T47D (cell line): ENCODE results near the gene SLC9A9.

Source experiments
- DNase-seq, 2 experiments: peaks; one replicate each; pipeline versions ENCODE4 v3.0.0 to v3.0.0-alpha.2; 2011 to 2012; ENCODE audit warnings: low read depth in 1 of 2, low spot score in 1 of 2
- JUND ChIP-seq: IDR thresholded peaks from 2 replicates; pipeline ENCODE4 v1.6.1; 2012; ENCODE audit warnings: low read depth
- in situ Hi-C: cut with HindIII; loops from 2 replicates; pipeline ENCODE4 v1.10.0; 2016; ENCODE audit warnings: low sequenced_read_pairs, low pct_unique_long_range_greater_than_20kb

Gene SLC9A9

DNA sequence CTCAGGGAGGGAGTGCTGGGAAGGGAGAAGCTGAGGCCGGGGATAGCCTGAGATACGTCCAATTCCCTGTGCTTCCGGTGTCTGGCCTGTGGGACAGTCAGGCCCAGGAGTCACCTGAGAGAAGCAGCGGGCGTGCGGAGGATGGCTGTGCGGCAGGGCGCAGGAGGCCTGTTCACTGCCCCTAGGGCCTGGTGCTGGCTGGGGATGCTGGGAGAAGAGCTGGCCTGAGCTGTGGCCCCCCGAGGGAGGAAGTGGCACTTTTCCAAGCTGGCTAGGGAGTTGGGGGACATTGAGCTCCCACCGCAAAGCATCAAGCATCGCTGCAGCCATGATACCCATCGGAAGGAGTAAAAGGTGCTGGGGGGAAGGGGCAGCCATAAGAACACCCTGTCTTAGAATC, 619.9 kb downstream of the SLC9A9 start:
- in situ Hi-C loops, result no loop called here

DNA sequence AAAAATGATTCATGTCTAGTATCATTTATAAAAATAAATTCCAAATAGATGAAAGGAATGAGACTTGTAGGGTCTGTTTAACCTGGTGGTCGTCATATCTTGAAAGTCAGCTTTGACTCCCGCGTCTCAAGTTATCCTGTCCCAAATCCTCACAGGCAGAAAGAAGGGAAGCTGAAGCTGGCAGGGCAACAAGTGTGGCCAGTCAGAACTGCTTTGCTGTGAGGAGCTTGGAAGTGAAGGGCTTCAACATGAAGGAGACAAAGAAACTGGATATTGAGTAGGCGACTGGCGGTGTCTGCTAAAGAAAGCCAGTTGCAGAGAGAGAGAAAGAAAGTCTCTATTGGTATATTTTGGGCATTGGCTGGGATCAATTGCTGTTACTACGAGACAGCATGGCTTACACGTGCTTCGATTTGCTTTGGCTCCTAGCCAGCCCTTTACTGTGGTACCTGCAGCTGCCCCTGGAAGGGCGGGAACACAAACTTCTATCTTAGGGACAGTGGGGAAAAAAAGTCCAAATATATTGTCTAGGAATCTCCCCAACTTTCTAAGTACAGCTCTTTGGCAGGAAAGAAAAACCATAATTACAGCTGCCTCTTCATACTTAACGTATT, 621.5 kb downstream of the SLC9A9 start:
- in situ Hi-C loops, result no loop called here
- no peak for DNase-seq

More for the DNA sequence above, 619.9 kb downstream of the SLC9A9 start:
- no peak for TF ChIP-seq JUND
- no peak for DNase-seq

DNA sequence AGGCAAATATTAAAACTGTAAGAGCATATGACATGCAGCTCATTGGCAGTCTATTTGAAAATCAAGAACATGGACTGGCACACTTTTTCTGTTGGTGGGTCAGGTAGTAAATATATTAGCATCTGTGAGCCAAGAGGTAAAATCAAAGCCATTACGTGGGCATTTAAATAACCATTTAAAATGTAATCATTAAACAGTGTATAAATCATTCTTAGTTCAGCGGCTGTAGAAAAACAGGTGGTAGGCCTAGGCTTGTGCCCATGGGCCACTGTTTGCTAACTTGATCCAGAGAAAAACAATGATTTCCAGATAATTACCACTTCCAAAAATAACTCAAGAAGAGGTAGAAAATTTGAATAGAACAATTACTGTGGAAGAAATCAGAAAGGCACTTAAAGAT, 623.6 kb downstream of the SLC9A9 start:
- in situ Hi-C loops, result no loop called here
- no peak for DNase-seq
- TF ChIP-seq JUND, result no peak

More for the DNA sequence above, 621.5 kb downstream of the SLC9A9 start:
- TF ChIP-seq JUND, result no peak

- in situ Hi-C loops, result no loop called here
- TF ChIP-seq JUND, result no peak
- DNase-seq, result no peak
Observed at GRCh38 chr3:143222981-143223380, 625.3 kb downstream of the SLC9A9 start.

- in situ Hi-C loops, result no loop called here
- no peak for DNase-seq
- no peak for TF ChIP-seq JUND
Observed at GRCh38 chr3:143222505-143222904, 625.8 kb downstream of the SLC9A9 start.

DNA sequence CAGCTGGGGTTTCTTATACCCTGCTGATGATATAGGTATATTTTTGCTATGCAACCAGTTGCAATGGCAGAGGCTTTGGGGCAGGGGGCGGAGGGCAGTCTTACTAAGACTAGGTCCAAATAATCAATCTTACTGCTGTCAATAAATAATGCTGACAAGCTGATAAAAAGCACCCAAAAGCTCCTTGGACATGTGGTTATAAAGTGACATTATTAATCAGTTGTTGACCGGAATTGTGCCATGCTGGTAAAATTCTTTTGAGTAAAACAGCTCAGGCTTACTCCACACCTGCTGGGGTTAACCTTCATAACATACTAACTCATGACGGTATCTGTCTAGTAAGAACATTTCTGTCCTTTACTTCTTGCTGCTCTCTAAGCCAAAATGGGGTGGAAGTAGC, 626.8 kb downstream of the SLC9A9 start:
- DNase-seq, result no peak
- no peak for TF ChIP-seq JUND
- in situ Hi-C loops, result no loop called here

GRCh38 chr3:143220741-143221140, 627.5 kb downstream of the SLC9A9 start:
- TF ChIP-seq JUND, result no peak
- in situ Hi-C loops, result no loop called here
- DNase-seq, result no peak

DNA sequence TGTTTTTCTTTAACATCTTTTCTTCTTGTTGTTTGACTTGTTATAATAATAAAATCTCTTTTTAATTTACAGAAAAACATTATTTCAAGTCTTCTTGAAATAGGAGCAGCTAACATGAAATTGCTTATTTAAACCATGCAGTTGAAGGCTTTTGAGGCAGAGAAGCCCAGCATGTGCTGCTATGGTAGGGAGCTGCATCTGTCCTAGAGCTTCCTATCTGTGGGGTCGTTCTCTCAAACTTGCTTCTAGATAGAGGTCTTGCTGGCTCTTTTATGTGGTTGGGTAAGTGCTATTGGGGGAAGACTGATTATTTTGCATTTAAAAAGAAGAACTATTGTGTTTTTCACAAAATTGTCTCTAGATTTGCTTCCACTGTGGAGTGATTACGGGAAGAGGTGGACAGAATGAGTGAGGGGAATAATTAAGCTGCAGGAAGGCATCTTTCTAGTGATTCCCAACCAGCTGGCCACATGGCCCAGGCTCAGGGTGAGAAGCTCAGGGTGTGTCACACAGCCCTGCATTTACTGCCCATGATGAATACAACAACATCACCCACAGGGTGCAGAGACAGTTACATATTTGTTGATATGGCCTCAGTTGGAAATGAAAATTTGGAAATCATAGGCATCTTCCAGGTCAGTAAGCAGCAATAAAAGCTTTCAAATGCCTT, 630.0 kb downstream of the SLC9A9 start:
- no peak for TF ChIP-seq JUND
- no peak for DNase-seq
- in situ Hi-C loops, result no loop called here

GRCh38 chr3:143217283-143217682, 631.0 kb downstream of the SLC9A9 start:
- DNase-seq, result no peak
- in situ Hi-C loops, result no loop called here
- no peak for TF ChIP-seq JUND

DNA sequence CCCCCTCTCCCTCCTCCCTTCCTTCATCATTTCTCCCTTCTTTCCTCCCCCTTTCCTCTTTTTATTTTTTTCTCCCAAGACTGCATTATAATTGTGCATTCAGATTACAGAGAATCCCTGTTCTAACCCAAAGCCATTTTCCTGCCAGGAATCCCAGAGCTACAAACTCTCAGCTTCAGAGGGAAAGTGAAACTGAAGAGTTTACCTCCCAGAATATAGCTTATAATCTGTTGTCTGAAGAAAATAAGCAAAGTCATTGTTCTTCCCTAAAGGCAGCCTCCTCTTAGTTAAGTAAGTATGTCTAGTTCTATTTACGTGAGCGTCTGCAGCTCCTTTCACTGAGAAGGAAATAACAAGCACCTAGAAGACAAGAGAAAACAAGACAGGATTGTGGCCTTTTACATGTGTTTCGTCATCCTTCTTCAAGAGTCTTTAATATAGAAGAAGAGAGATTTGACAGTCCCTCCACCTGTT, 631.5 kb downstream of the SLC9A9 start:
- TF ChIP-seq JUND, result no peak
- in situ Hi-C loops, result no loop called here
- no peak for DNase-seq
